Endodermal cell (in vitro differentiated cells): ENCODE data around the gene FAM193A. TPM values are rescaled to one million over a fixed set of nuclear protein-coding genes. Genes with fewer than 3 reads are reported as not detected.

Experiments used
- DNase-seq: peaks from one replicate; pipeline ENCODE4 v3.0.0-alpha.2; 2017
- H3K27ac ChIP-seq: 2 replicates; pipeline ENCODE4 v1.5.1; 2013; ENCODE audit warnings: mild to moderate bottlenecking, low read depth, low read length, moderate library complexity
- H3K27me3 ChIP-seq: 2 replicates; pipeline ENCODE4 v1.6.1; 2013; ENCODE audit warnings: mild to moderate bottlenecking, low read length, moderate library complexity; ENCODE audit not compliant: insufficient read depth, control insufficient read depth, poor library complexity, severe bottlenecking
- H3K36me3 ChIP-seq: 2 replicates; pipeline ENCODE4 v1.7.0; 2013; ENCODE audit warnings: mild to moderate bottlenecking, low read length, moderate library complexity; ENCODE audit not compliant: control insufficient read depth, insufficient read depth
- H3K4me1 ChIP-seq: one replicate; pipeline ENCODE4 v1.7.0; 2013; ENCODE audit warnings: low read length; ENCODE audit not compliant: control insufficient read depth, insufficient read depth
- H3K4me3 ChIP-seq: 2 replicates; pipeline ENCODE4 v1.5.1; 2013; ENCODE audit warnings: mild to moderate bottlenecking, low read length, moderate library complexity
- H3K9ac ChIP-seq: 2 replicates; pipeline ENCODE4 v1.6.1; 2013; ENCODE audit warnings: mild to moderate bottlenecking, low read length, moderate library complexity; ENCODE audit not compliant: poor library complexity, severe bottlenecking; ENCODE audit errors: extremely low read depth
- H3K9me3 ChIP-seq: 2 replicates; pipeline ENCODE4 v1.6.1; 2013; ENCODE audit warnings: mild to moderate bottlenecking, low read length, moderate library complexity; ENCODE audit not compliant: control insufficient read depth
- H3K27ac Mint-ChIP-seq: 2 replicates; pipeline ENCODE4 v1.8.0; 2020; ENCODE audit warnings: mixed read lengths
- H3K27me3 Mint-ChIP-seq: 2 replicates; pipeline ENCODE4 v1.8.0; 2021; ENCODE audit warnings: mild to moderate bottlenecking, mixed read lengths; ENCODE audit not compliant: insufficient read depth
- H3K36me3 Mint-ChIP-seq: 2 replicates; pipeline ENCODE4 v1.8.0; 2020; ENCODE audit warnings: low read depth, mixed read lengths
- H3K4me1 Mint-ChIP-seq: 2 replicates; pipeline ENCODE4 v1.8.0; 2020; ENCODE audit warnings: mixed read lengths
- H3K4me3 Mint-ChIP-seq: 2 replicates; pipeline ENCODE4 v1.8.0; 2020; ENCODE audit warnings: mild to moderate bottlenecking, moderate library complexity, mixed read lengths
- H3K9me3 Mint-ChIP-seq: 2 replicates; pipeline ENCODE4 v1.8.0; 2020; ENCODE audit warnings: mild to moderate bottlenecking, mixed read lengths
- CTCF ChIP-seq: fragments of 200-600 bp; sonication (generic); conservative IDR thresholded peaks from 2 replicates; pipeline ENCODE4 v1.5.0; 2021; ENCODE audit warnings: antibody characterized with exemption, mild to moderate bottlenecking
- WGBS, 2 experiments: methylation state at CpG; one replicate each; pipeline versions ENCODE4 v1.1.5 to v1.1.7; 2013; ENCODE audit warnings: missing lambda C conversion rate in 2 of 2, mixed read lengths in 1 of 2; ENCODE audit not compliant: insufficient coverage in 1 of 2, insufficient read length in 1 of 2; 5-methylcytosine and 5-hydroxymethylcytosine counted together
- total RNA-seq, 2 donors: library from RNA; stranded (reverse); fragmentation: NEBNext Ultra II Directional in 1 of 2; extraction: Animal tissue kit (Norgen Biotek cat#: 25700) in 1 of 2; gene quantifications; 2 replicates in 1 of 2; 3 replicates in 1 of 2; pipeline ENCODE4 v1.2.1, GENCODE V29; 2021

The FAM193A gene
- total RNA-seq, 2 donors from 2014 or later: 32.1 to 39.0 TPM

- Mint-ChIP-seq H3K27me3 (no peaks in the 10 kb centered on the region), H3K36me3 (peaks cover 65% of the 10 kb centered on the region), H3K9me3 (no peaks in the 10 kb centered on the region), H3K4me3 (no peak overlapping the region), H3K27ac (peak overlapping the region; percentile 50), H3K4me1 (peaks cover 9% of the 10 kb centered on the region)
- Histone ChIP-seq H3K9me3 (no peaks in the 10 kb centered on the region), H3K9ac (no peak overlapping the region), H3K4me1 (peaks cover 5% of the 10 kb centered on the region), H3K27ac (no peak overlapping the region), H3K4me3 (no peak overlapping the region), H3K27me3 (no peaks in the 10 kb centered on the region), H3K36me3 (peaks cover 73% of the 10 kb centered on the region)
- no peak for TF ChIP-seq CTCF
- DNase-seq: no peak
- 80 to 97% methylated on average over 1 of the region's 1 CpG for WGBS, 2 experiments
Measured at GRCh38 chr4:2492970-2493369, 43.5 kb upstream of the FAM193A start.

DNA sequence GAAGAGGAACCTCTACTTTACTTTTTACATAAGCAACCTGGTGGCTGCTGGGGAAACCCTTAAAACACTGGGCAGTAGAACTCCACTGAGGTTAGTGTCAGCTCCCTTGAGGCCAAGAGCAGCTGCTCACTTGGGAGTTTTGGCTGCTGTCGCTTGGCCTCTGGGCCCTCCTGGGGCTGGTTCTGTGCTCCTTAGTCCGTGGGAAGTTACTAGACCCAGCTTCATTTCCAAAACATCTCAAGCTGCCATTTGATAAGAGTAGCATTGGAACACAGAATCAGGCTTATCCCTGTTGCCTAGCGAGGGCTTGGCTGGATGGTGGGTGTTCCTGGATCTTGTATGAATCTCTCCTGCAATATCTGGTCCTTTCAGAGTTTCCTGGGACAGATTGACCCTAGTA is 41.5 kb upstream of the FAM193A start:
- H3K9ac ChIP-seq: no peak overlapping the region
- Mint-ChIP-seq H3K4me3 (no peak overlapping the region), H3K36me3 (peaks cover 65% of the 10 kb centered on the region), H3K4me1 (no peaks in the 10 kb centered on the region), H3K27me3 (no peaks in the 10 kb centered on the region), H3K27ac (no peak overlapping the region), H3K9me3 (no peaks in the 10 kb centered on the region)
- peaks cover 5% of the 10 kb centered on the region for H3K4me1 ChIP-seq
- no peaks in the 10 kb centered on the region for H3K27me3 ChIP-seq
- no peak for TF ChIP-seq CTCF
- H3K36me3 ChIP-seq: peaks cover 85% of the 10 kb centered on the region
- no peaks in the 10 kb centered on the region for H3K9me3 ChIP-seq
- no peak overlapping the region for H3K27ac ChIP-seq
- WGBS, 2 experiments: 96 to 100% methylated on average over 3 of the region's 3 CpGs
- no peak overlapping the region for H3K4me3 ChIP-seq
- DNase-seq: no peak

GRCh38 chr4:2497324-2497723 is 39.1 kb upstream of the FAM193A start:
- Histone ChIP-seq H3K9ac (no peak overlapping the region), H3K4me3 (no peak overlapping the region), H3K36me3 (peaks cover 88% of the 10 kb centered on the region), H3K4me1 (peaks cover 5% of the 10 kb centered on the region), H3K27me3 (no peaks in the 10 kb centered on the region), H3K27ac (no peak overlapping the region), H3K9me3 (no peaks in the 10 kb centered on the region)
- no peak overlapping the region for H3K27ac Mint-ChIP-seq
- DNase-seq: no peak
- peaks cover 69% of the 10 kb centered on the region for H3K36me3 Mint-ChIP-seq
- H3K27me3 Mint-ChIP-seq: no peaks in the 10 kb centered on the region
- H3K4me3 Mint-ChIP-seq: no peak overlapping the region
- 96 to 97% methylated on average over 4 of the region's 4 CpGs for WGBS, 2 experiments
- TF ChIP-seq CTCF: no peak
- no peaks in the 10 kb centered on the region for H3K4me1 Mint-ChIP-seq
- H3K9me3 Mint-ChIP-seq: no peaks in the 10 kb centered on the region
